Endothelial cell of umbilical vein (primary cell): ENCODE data around the gene ESCO1.

Experiments used
- EZH2 ChIP-seq: IDR thresholded peaks from 2 replicates; pipeline ENCODE4 v1.6.1; 2012; ENCODE audit warnings: borderline replicate concordance, low read depth, mild to moderate bottlenecking, moderate library complexity, low read length, inconsistent platforms; ENCODE audit not compliant: severe bottlenecking
- POLR2A ChIP-seq: IDR thresholded peaks from 2 replicates; pipeline ENCODE4 v1.6.1; 2012; ENCODE audit warnings: low read depth, mild to moderate bottlenecking, control low read depth, low read length
- POLR2AphosphoS5 ChIP-seq: IDR thresholded peaks from 2 replicates; pipeline ENCODE4 v1.6.1; 2012; ENCODE audit warnings: low read depth, mild to moderate bottlenecking, control low read depth, low read length, moderate library complexity; ENCODE audit not compliant: insufficient read depth
- TF ChIP-seq, protein P1 (sequence below), 2 donors: IDR thresholded peaks; 1 replicate in 1 of 2; 2 replicates in 1 of 2; pipeline ENCODE4 v1.5.1; 2011; ENCODE audit warnings: low read length in 2 of 2, mild to moderate bottlenecking in 2 of 2, moderate library complexity in 2 of 2, control low read depth in 1 of 2, inconsistent platforms in 1 of 2, low read depth in 1 of 2; ENCODE audit not compliant: insufficient read depth in 1 of 2; ENCODE audit errors: extremely low read depth in 1 of 2

DNA sequence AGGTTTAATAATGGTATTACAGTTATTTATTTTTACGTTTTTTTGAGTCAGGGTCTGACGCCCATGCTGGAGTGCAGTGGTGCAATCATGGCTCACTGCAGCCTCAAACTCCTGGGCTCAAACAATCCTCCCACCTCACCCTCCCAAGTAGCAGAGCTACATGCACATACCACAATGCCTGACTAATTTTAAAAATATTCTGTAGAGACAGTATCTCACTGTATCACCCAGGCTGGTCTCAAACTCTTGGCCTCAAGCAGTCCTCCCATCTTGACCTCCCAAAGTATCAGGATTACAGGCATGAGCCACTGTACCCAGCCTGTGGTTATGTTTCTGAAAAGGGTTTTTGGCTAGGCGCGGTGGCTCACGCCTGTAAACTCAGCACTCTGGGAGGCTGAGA is 120.8 kb downstream of the ESCO1 start:
- no peak for TF ChIP-seq POLR2A
- TF ChIP-seq, protein P1, sequence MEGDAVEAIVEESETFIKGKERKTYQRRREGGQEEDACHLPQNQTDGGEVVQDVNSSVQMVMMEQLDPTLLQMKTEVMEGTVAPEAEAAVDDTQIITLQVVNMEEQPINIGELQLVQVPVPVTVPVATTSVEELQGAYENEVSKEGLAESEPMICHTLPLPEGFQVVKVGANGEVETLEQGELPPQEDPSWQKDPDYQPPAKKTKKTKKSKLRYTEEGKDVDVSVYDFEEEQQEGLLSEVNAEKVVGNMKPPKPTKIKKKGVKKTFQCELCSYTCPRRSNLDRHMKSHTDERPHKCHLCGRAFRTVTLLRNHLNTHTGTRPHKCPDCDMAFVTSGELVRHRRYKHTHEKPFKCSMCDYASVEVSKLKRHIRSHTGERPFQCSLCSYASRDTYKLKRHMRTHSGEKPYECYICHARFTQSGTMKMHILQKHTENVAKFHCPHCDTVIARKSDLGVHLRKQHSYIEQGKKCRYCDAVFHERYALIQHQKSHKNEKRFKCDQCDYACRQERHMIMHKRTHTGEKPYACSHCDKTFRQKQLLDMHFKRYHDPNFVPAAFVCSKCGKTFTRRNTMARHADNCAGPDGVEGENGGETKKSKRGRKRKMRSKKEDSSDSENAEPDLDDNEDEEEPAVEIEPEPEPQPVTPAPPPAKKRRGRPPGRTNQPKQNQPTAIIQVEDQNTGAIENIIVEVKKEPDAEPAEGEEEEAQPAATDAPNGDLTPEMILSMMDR (IDR thresholded peaks at IDR 0.05; ENCODE audit: extremely low read depth in 1 of 2, insufficient read depth in 1 of 2, low read depth in 1 of 2, low read length in 2 of 2) = no peak
- TF ChIP-seq EZH2 = no peak
- TF ChIP-seq POLR2AphosphoS5 = no peak
